Upper lobe of right lung (tissue), 1 donor: Measurements from ENCODE around the gene KRT40. TPM values are rescaled to one million over a fixed set of nuclear protein-coding genes. Genes with fewer than 3 reads are reported as not detected.
"Not testable (repeated sequence)": the region's sequence is repeated elsewhere in the genome, so short reads cannot be mapped to it uniquely, and the experiment has no call there.

Experiments used
- ATAC-seq: fragments of 200-7000 bp; cut with Tn5 transposase; one replicate; pipeline ENCODE4 v1.9.1; 2020; ENCODE audit warnings: mild to moderate bottlenecking, moderate library complexity
- DNase-seq: peaks from one replicate; pipeline ENCODE4 v3.0.0-alpha.2; 2020
- H3K27ac ChIP-seq: fragments of 200-600 bp; one replicate; pipeline ENCODE4 v1.8.0; 2022
- H3K27me3 ChIP-seq: fragments of 200-600 bp; one replicate; pipeline ENCODE4 v1.8.0; 2022; ENCODE audit warnings: mild to moderate bottlenecking
- H3K36me3 ChIP-seq: fragments of 200-600 bp; one replicate; pipeline ENCODE4 v1.8.0; 2022
- H3K4me1 ChIP-seq: fragments of 200-600 bp; one replicate; pipeline ENCODE4 v1.8.0; 2022
- H3K4me3 ChIP-seq: fragments of 200-600 bp; one replicate; pipeline ENCODE4 v1.8.0; 2022; ENCODE audit warnings: mild to moderate bottlenecking
- H3K9me3 ChIP-seq: fragments of 200-600 bp; one replicate; pipeline ENCODE4 v1.8.0; 2022
- CTCF ChIP-seq: fragments of 200-600 bp; IDR thresholded peaks from one replicate; pipeline ENCODE4 v1.8.0; 2022; ENCODE audit warnings: antibody characterized with exemption
- intact Hi-C: fragments of 100-400 bp; cut with DNase I; formaldehyde crosslinking; loops from one replicate; pipeline ENCODE4 v1.11.0; 2022
- total RNA-seq: library from RNA; stranded (reverse); fragmentation: NEBNext Ultra II Directional; extraction: Animal tissue kit (Norgen Biotek cat#: 25700); gene quantifications from one replicate; pipeline ENCODE4 v1.2.1, GENCODE V29; 2021
- donor health status: DM: no; HTN: yes; CAD: no; lungs with severe emphysema.

Gene KRT40
- total RNA-seq, 1 donor from 2014 or later, result not detected

- Histone ChIP-seq H3K27ac (no peak overlapping the region), H3K9me3 (no peaks in the 10 kb centered on the region), H3K27me3 (no peaks in the 10 kb centered on the region), H3K4me3 (no peak overlapping the region), H3K36me3 (no peaks in the 10 kb centered on the region), H3K4me1 (no peaks in the 10 kb centered on the region)
- ATAC-seq (no peak), DNase-seq (no peak)
- TF ChIP-seq CTCF, result no peak
- intact Hi-C loops, result no loop called here
Observed at GRCh38 chr17:41004397-41004796, 20.3 kb upstream of the KRT40 start.

GRCh38 chr17:41003926-41004325 lies 19.8 kb upstream of the KRT40 start:
- intact Hi-C loops, result no loop called here
- H3K9me3 ChIP-seq, result no peaks in the 10 kb centered on the region
- ATAC-seq (no peak), DNase-seq (no peak)
- H3K4me1 ChIP-seq, result no peaks in the 10 kb centered on the region
- no peaks in the 10 kb centered on the region for H3K36me3 ChIP-seq
- no peak overlapping the region for H3K4me3 ChIP-seq
- no peaks in the 10 kb centered on the region for H3K27me3 ChIP-seq
- no peak for TF ChIP-seq CTCF
- H3K27ac ChIP-seq, result no peak overlapping the region

- TF ChIP-seq CTCF, result no peak
- Histone ChIP-seq H3K36me3 (no peaks in the 10 kb centered on the region), H3K4me3 (no peak overlapping the region), H3K27me3 (no peaks in the 10 kb centered on the region), H3K27ac (no peak overlapping the region), H3K9me3 (no peaks in the 10 kb centered on the region), H3K4me1 (no peaks in the 10 kb centered on the region)
- ATAC-seq (no peak), DNase-seq (no peak)
- intact Hi-C loops, result no loop called here
Observed at GRCh38 chr17:41002814-41003213, 18.7 kb upstream of the KRT40 start.

- no peak for TF ChIP-seq CTCF
- Histone ChIP-seq H3K36me3 (no peaks in the 10 kb centered on the region), H3K27ac (no peak overlapping the region), H3K4me3 (no peak overlapping the region), H3K9me3 (no peaks in the 10 kb centered on the region), H3K4me1 (no peaks in the 10 kb centered on the region), H3K27me3 (no peaks in the 10 kb centered on the region)
- intact Hi-C loops, result no loop called here
- ATAC-seq, result no peak
- no peak for DNase-seq
Observed at GRCh38 chr17:41001795-41002194, 17.7 kb upstream of the KRT40 start.

- H3K36me3 ChIP-seq, H3K27me3 ChIP-seq, DNase-seq, H3K4me1 ChIP-seq, H3K4me3 ChIP-seq, intact Hi-C loops, H3K9me3 ChIP-seq, H3K27ac ChIP-seq: not testable (repeated sequence)
- peak; percentile 19 for ATAC-seq
Observed at GRCh38 chr17:40999563-40999962, 15.4 kb upstream of the KRT40 start, which contains the start of gene KRTAP3-2. Gene KRTAP3-2, minus strand, starts transcription at chr17:40999906. Its CDS starts 53 bp downstream, at chr17:40999853.

- Histone ChIP-seq H3K4me1 (no peaks in the 10 kb centered on the region), H3K27ac (no peak overlapping the region), H3K4me3 (no peak overlapping the region), H3K9me3 (no peaks in the 10 kb centered on the region), H3K36me3 (no peaks in the 10 kb centered on the region), H3K27me3 (peaks cover 13% of the 10 kb centered on the region)
- ATAC-seq, result no peak
- TF ChIP-seq CTCF, result no peak
- intact Hi-C loops, result no loop called here
- DNase-seq, result no peak
Observed at GRCh38 chr17:40997361-40997760, 13.2 kb upstream of the KRT40 start.
